NCI-H460 (cell line): ENCODE results near the gene CLEC6A. TPM values are rescaled to one million over a fixed set of nuclear protein-coding genes. Genes with fewer than 3 reads are reported as not detected.
"Not testable (repeated sequence)": the region's sequence is repeated elsewhere in the genome, so short reads cannot be mapped to it uniquely, and the experiment has no call there.

Source experiments
- DNase-seq: peaks from one replicate; pipeline ENCODE4 v3.0.0-alpha.2; 2016; ENCODE audit warnings: low read depth; ENCODE audit errors: extremely low read depth
- polyA plus RNA-seq: library from polyadenylated mRNA; depleted of rRNA; stranded (reverse); fragments of >200 nt; gene quantifications from 2 replicates; pipeline ENCODE4 v1.2.3, GENCODE V29; 2014; cell fraction: nucleus; rRNA removed
- total RNA-seq: library from RNA; depleted of rRNA; stranded (reverse); fragments of >200 nt; shearing (Covaris generic); gene quantifications from 2 replicates; pipeline ENCODE4 v1.2.3, GENCODE V29; 2014; rRNA removed

Gene CLEC6A
- total RNA-seq, result not detected in 2 replicates
- not detected in 2 replicates for polyA plus RNA-seq

DNA sequence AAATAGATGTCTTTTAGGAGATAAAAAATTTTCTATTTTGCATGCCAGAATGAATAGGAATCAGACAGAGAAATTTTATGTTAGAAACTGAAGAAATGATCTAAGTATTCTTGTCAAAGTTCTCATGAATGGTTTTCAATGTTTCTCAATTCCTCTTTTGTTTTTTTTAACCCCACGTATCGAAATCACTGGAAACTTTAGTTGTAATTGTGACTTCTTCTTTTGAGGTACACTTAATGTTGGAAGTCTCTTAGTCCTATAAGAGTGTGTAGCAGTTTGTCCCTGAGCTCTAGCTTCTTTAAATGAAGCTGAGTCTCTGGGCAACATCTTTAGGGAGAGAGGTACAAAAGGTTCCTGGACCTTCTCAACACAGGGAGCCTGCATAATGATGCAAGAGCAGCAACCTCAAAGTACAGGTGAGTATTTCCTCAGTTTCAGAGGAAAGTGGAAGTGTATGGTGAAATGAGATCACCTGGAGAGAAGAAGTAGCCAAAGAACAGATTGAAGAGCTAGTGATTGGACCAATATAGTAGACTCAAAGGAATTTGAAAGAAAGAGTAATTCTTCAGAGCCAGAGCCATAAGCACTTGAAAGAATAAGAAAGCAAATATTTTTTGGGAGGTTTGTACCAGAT, at the start of gene CLEC6A:
Gene CLEC6A, plus strand, starts transcription at position 236 of the 634 bp plus-strand sequence. Its CDS starts 150 bp downstream, at position 386.
- DNase-seq, result no peak

DNA sequence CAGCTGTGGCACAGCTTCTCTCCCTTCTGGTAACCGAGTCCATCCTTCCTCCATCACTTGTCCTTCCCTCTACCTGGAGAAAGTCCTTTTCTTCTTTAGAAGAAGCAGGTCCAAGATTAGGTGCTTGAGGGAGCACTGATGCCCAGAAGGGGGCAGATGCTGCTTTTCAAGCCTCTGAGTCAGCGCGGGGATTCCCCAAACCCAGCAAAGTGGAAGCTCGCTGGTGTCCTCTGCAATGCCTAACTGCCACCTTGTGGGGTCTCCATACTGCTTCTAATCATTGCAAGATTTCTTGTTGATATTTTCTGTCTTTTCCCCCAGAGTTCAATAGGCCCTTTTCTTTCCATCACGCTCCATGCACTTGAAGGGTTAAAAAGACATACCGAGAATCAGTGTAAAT, 36.2 kb upstream of the CLEC6A start:
- DNase-seq, result not testable (repeated sequence)

DNA sequence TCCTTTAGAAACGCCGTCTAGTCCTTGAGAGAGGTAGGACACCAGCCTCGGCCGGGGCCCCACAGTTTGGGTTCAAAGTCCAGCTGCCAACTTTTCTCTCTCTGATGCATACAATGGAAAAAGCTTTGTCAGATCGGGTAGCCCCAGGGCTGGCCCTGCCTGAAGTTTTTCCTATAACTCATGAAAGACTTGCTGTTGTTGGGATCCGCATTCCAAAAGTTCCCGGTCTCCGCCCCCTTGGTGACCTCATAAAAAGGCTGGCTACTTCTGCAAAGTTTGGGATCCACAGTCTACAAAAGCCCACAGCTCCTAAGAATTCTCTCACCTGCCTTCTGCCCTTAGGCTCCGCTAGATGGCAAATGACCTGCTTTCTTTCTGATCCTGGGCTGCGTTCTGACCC, 35.3 kb upstream of the CLEC6A start:
- DNase-seq, result no peak

DNA sequence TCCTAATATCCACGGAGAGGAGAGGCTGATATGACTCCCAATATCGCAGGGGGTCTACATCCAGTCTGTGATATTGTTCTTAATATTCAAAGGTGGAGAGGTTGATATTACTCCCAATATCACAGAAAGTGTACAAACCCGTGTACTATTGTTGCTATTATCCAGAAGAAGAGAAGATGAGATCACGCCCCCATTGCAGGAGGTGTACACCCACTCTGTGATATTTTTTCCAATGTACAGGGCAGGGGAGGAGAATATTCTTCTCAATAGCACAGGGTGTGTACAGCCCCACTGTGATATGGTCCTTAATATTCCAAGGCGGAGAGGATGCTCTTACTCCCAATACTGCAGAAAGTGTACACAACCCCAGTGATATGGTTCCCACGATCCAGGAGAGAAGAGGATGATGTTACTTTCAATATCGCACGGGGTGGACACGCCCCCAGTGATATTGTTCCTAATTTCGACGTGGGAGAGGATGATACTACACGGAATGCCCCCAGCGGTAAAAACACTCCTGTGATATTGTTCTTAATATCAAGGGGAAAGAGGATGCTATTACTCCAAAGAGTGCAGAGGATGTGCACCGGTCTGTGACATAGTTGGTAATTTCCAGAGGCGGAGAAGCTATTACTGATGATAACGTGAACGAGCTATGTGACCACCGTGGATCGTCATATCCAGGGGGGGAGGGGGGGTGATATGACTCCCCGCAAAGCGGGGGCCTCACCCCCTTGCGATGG, 11.1 kb upstream of the CLEC6A start:
- not testable (repeated sequence) for DNase-seq

DNA sequence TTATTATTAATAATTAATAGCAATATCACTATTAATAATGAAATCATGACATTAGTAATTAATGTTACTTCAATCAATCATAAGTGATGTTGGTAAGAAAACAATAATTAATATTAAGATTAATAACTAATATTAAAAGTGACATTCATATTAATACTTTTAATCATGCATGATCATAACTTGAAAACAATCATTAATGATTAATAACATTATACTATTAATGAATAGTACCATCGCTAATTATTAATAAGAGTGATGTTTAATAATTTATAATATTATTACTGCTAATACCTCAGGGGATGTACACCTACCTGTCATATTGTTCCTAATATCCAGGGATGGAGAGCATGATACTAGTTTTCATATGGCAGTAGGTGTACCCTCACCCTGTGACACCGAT, 10.0 kb upstream of the CLEC6A start:
- no peak for DNase-seq

DNA sequence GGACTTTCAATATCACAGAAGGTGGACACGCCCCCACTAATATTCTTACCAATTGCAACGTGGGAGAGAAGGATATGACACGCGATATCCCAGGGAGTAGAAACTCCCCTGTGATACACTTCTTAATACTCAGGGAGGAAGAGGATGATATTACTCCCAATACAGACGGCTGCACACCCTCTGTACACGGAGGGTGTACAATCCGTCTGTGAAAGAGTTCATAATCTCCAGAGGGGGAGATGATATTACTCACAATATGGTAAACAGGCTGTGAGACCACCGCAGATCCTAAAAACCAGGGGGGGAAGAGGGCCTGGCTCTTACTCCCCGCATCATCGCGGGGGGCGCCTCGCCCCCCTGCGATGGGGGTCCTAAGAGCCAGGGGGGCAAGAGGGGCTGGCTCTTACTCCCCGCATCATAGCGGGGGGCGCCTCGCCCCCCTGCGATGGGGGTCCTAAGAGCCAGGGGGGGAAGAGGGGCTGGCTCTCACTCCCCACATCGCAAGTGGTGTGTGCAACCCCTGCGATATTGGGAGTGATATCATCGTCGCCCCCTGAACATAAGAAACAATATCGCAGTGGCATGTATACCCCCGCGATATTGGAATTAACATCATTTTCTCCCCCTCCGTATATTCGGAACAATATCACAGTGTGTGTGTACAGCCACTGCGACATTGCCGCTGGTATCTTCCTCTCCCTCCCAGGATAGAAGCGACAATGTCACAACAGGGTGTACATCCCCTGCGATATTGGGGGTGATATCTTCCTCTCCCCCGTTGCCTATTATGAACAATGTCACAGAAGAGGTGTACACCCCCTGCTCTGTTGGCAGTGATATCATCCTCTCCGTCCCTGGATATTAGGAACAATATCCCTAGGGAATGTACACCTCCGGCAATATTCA, 8.9 kb upstream of the CLEC6A start:
- no peak for DNase-seq

DNA sequence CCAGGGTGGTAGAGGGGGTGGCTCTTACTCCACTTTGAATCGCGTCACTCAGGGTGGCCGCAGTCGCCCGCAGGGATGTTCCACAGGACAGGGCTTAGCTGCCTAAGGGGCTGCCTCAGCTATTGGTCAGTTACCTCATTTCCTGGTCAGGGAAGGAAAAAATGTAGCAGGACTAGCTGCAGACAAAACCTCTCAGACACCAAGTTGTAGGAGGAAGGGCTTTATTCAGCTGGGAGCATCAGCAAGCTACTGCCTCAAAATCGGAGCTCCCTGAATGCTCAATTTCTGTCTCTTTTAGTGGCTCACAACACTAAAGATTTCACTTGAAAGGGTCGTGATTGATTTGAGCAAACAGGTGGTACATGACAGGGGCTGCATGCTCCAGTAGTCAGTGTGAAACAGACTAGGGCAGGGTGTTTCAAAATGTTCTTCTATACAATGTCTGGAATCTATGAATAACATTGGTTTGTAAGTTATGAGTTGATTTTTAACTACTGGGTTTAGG, 6.4 kb upstream of the CLEC6A start:
- no peak for DNase-seq

DNA sequence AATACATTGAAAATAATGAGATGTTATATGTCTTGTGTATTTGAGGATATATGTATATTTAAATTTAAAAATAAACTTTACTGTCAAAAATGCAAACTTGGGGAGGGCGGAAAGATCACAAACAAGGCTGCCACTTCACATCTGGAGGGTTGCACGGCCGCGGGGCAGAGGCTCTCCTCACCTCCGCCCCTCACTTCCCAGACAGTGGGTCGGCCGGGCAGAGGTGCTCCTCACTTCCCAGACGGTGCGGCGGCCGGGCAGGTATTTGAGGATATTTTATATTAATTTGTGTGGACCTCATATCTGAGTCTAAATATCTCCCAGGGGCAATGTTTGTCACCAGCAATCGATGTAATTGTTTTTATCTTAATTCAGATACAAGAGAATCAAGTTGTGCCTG, 3.7 kb upstream of the CLEC6A start:
- DNase-seq, result no peak

DNA sequence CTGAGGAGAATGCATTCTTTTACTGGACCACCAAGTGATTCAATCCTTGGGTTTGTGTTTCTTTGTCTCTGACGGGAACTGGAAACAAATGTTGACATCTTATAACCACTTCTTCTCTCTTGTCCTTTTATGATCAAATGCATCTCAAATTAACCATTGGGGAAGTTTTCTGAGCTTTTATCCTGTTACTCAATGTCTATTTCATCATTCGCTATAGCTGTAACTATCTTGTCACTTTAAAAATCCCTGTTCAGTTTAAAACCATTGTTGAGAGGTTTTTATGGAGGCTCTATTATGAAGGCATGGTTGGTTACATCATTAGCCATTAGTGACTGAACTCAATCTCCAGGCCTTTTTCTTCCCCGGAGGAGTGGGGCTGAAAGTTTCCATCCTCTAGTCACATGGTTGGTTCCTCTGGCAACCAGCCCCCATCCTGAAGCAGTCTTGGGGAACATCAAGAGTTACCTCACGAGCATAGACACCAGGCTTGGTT, 2.7 kb upstream of the CLEC6A start:
- DNase-seq, result no peak

DNA sequence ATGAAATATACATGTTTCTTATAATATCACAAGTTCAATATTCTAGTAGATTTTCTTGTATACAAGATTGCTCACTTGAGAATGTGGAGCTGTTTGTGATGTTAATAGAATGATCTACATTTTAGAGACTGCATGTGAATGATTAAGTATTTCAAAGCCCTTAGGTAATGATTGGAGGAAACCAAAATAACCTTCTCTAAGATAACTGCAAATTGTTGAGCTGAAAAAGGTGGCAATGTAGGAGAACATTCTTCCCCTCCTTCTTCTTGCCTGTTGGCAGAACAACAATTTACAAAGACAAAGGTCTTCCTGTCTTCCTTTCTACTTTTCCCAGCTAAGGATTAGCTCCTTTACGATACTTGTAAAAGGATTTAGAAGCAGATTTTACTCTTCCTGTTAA, 2.0 kb upstream of the CLEC6A start:
- DNase-seq, result no peak

DNA sequence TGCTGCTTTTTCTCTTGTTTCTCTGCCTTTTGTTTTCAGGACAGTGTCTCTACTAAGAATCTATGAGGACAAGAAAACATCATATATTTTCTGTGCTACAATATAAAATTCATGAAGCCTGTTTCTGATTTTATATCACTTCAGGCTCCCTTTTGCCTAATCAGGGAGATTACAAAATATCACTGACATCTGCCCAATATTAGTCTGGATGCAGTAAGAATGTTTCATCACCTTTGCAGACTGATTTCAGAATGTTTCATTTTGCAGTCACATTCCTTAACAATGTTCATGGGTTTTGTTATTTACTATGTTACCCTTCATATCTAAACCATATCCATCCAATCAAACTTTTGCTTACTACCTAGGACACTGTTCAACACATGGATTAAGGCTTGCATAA, 491 bp upstream of the CLEC6A start:
- DNase-seq, result no peak

DNA sequence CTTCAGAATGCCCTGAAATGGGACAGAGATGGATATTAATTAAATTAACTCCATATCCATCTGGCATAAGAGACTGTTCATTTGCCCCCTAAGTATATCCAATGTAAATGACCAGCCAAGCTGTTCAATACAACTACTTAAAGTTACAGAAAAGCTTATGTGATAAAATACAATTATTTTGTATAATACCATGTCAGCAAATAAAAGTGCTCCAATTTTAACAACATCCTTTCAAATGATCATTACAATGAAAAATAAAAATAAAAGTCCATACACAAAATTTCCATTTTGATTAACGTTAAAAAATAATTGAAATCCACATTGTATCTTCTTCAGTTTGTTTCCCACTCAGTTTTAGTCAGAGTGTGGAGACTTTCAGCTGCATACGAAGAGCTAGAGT, 5.7 kb downstream of the CLEC6A start:
- no peak for DNase-seq

DNA sequence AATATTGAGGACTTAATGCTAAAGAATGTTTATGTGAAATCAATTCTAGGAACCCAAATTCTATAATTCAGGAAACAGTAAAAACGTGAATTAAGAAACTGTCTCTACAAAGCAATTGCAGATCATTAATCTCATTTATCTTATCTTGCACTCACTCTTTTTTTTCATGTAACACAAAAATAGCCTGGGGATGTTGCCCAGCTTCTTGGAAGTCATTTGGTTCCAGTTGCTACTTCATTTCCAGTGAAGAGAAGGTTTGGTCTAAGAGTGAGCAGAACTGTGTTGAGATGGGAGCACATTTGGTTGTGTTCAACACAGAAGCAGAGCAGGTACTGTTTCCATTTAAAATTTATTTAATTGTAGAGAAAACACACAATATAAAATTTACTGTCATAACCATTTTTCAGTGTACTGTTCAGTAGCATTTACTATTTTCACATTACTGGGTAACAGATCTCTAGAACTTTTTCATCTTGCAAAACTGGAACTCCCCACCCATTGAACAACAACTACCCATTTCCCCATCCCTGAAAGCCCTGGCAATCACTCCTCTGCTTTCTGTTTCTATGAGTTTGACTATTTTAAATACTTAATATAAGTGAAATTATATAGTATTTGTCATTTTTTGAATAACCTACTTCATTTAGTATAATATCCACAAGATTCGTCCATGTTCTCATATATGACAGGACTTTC, 9.7 kb downstream of the CLEC6A start:
- no peak for DNase-seq

DNA sequence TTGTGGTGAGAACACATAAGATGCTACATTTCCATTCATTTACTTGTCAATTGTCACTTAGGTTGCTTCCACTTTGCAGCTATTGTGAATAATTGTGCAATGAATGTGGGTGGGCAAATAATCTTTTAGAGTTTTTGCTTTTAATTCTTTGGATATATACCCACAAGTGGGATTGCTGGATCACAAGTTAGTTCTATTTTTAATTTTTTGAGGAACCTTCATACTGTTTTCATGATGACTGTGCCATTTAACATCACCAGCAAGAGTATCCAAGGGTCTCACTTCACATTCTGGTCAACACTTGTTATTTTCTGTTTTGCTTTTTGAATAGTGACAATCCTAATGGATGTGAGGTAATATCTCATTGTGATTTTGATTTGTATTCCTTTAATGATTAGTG, 10.5 kb downstream of the CLEC6A start:
- DNase-seq, result no peak

DNA sequence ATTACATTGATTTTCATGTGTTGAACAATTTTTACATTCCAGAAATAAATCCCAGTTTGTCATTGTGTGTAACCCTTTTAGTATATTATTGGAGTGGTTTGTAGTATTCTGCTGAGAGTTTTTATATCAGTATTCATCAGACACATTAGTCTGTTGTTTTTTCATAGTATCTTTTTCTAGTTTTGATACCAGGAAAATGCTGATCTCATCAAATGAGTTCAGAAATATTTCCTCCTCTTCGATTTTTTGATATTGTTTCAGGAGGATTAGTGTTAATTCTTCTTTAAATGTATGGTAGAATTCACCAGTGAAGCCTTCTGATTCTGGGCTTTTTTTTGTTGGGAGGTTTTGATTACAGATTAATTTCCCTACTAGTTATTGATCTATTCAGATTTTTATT, 15.3 kb downstream of the CLEC6A start:
- no peak for DNase-seq

DNA sequence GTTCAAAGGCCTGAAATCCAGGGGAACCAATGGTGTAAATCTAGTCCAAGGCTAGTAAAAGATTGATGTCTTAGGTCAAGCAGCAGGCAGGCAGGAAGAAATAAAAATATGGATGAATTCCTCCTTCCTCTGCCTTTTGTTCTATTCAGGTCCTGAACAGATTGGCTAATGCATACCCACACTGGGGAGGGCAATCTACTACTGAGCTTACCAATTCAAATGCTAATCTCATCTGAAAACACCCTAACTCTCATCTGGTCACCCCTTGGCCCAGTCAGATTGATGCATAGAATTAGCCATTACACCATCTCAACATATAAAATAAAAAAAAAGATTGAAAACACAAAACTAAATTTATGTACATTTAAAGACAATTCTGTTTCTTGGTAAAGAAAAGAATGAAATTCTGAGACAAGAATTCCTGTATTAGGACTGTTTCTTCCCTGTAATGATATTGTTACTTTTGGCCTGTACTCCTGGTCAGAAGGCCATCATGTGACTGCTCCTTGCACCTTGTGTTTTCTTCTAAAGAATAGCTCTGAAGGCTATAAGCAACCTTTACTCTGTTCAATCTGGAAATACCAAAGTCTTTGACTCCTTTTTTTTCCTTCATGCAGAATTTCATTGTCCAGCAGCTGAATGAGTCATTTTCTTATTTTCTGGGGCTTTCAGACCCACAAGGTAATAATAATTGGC, 19.9 kb downstream of the CLEC6A start:
- DNase-seq, result no peak

DNA sequence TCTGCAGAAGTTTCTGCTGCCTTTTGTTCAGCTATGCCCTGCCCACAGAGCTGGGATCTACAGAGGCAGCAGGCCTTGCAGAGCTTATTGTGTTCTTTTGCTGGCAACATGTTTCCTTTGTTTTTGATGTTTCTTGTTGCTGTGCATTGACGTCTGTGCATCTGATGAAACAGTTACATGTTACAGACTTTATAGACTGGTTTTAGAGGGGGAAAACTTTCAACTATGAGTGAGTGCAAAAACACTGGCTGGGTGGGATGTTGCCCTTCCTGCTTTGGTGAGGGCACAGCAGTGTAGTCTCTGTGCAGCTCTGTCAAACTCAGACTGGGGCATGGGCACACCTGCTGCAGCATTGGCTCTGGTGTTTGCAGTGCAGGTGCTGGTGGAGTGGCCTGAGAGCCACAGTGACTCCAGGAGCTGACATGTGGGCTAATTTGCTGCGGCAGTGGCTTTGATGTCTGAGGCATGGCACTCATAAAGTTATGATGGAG, 26.9 kb downstream of the CLEC6A start:
- DNase-seq, result no peak

DNA sequence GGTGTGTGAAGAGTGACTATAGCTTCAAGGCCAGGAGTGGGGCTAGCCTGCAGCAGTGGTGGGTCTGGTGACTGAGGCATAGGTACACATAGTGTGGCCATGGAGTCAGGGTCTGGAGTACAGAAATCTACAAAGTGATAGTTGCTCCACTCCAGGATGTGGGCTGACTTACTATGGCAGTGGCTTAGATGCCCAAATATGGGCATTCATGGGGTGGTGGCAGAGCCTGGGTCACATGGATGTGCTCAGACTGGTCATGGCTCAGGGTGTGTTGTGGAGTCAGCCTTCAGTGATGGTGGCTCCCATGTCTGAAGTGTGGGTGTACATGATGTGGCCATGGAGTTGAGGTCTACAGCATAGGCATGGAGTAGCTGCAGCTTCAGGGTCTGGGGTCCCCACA, 27.3 kb downstream of the CLEC6A start:
- no peak for DNase-seq
